H1 (cell line): ENCODE results near the gene UQCR10. TPM values are rescaled to one million over a fixed set of nuclear protein-coding genes. Genes with fewer than 3 reads are reported as not detected.

Experiments used
- CTCF ChIA-PET: fragments of 300-600 bp; sonication (Branson Sonifier 250); formaldehyde crosslinking; loops from one replicate; lab custom pipeline; 2021; ENCODE audit not compliant: partially characterized antibody; lab: Charles Lee
- POLR2A ChIA-PET: fragments of 300-600 bp; sonication (Branson Sonifier 250); formaldehyde crosslinking; loops from one replicate; lab custom pipeline; 2021; ENCODE audit warnings: inconsistent platforms; ENCODE audit not compliant: partially characterized antibody; lab: Charles Lee
- DNase-seq, 2 experiments: peaks; one replicate each; pipeline versions ENCODE4 v3.0.0 to v3.0.0-alpha.2; 2010 to 2022; ENCODE audit warnings: low spot score in 2 of 2, low read depth in 1 of 2, mixed read lengths in 1 of 2
- FAIRE-seq: peaks from 2 replicates; lab custom pipeline; 2011; peaks lifted over from hg19 to GRCh38; lab: Jason Lieb, UNC
- H2AFZ ChIP-seq: 2 replicates; pipeline ENCODE4 v1.8.1; 2012; ENCODE audit warnings: low read length, inconsistent platforms
- H2AK5ac ChIP-seq: 2 replicates; pipeline ENCODE4 v1.6.1; 2013; ENCODE audit warnings: low read depth, low read length
- H2BK120ac ChIP-seq: replicated peaks from 2 replicates; pipeline ENCODE3; 2013; ENCODE audit warnings: low read depth, low read length, inconsistent platforms
- H2BK12ac ChIP-seq: 2 replicates; pipeline ENCODE4 v1.6.1; 2013; ENCODE audit warnings: low read depth, low read length
- H2BK15ac ChIP-seq: 2 replicates; pipeline ENCODE4 v1.6.1; 2013; ENCODE audit warnings: low read length
- H2BK20ac ChIP-seq: 2 replicates; pipeline ENCODE4 v1.6.1; 2013; ENCODE audit warnings: low read length
- H2BK5ac ChIP-seq: 2 replicates; pipeline ENCODE4 v1.6.1; 2013; ENCODE audit warnings: low read depth, low read length
- H3K14ac ChIP-seq: 2 replicates; pipeline ENCODE4 v1.6.1; 2013; ENCODE audit warnings: inconsistent platforms; ENCODE audit not compliant: insufficient read length
- H3K18ac ChIP-seq: 2 replicates; pipeline ENCODE4 v1.6.1; 2013; ENCODE audit warnings: low read length; ENCODE audit errors: extremely low read depth
- H3K23ac ChIP-seq: 2 replicates; pipeline ENCODE4 v1.6.1; 2013; ENCODE audit warnings: inconsistent platforms; ENCODE audit not compliant: insufficient read length
- H3K23me2 ChIP-seq: 2 replicates; pipeline ENCODE4 v1.6.1; 2013; ENCODE audit warnings: low read depth, low read length
- H3K27ac ChIP-seq: 2 replicates; pipeline ENCODE4 v1.6.1; 2011; ENCODE audit warnings: low read depth, low read length, inconsistent platforms
- H3K27me3 ChIP-seq, 4 experiments: replicated peaks in 1 of 4; 1 replicate in 1 of 4; 2 replicates in 3 of 4; pipeline versions ENCODE4 v1.6.1 to v1.8.1; 2011 to 2013; ENCODE audit warnings: low read length in 3 of 4, mild to moderate bottlenecking in 3 of 4, inconsistent platforms in 2 of 4, mixed read lengths in 2 of 4, moderate library complexity in 1 of 4; ENCODE audit not compliant: control insufficient read depth in 3 of 4, insufficient read depth in 3 of 4; ENCODE audit errors: extremely low read depth in 1 of 4
- H3K36me3 ChIP-seq, 4 experiments: 2 replicates each; pipeline versions ENCODE4 v1.6.1 to v1.8.1; 2011 to 2013; ENCODE audit warnings: mild to moderate bottlenecking in 4 of 4, low read length in 3 of 4, moderate library complexity in 2 of 4, control low read depth in 1 of 4, inconsistent platforms in 1 of 4; ENCODE audit not compliant: insufficient read depth in 4 of 4, control insufficient read depth in 2 of 4
- H3K4ac ChIP-seq: replicated peaks from 2 replicates; pipeline ENCODE3; 2013; ENCODE audit warnings: low read length, low read depth, mixed read lengths, inconsistent platforms; ENCODE audit not compliant: insufficient read length
- H3K4me1 ChIP-seq, 4 experiments: replicated peaks in 1 of 4; 1 replicate in 1 of 4; 2 replicates in 3 of 4; pipeline versions ENCODE4 v1.6.1 to v1.8.1; 2011 to 2013; ENCODE audit warnings: low read length in 3 of 4, inconsistent platforms in 2 of 4, mixed read lengths in 1 of 4; ENCODE audit not compliant: insufficient read depth in 4 of 4, control insufficient read depth in 3 of 4
- H3K4me2 ChIP-seq, 2 experiments: 2 replicates each; pipeline versions ENCODE4 v1.6.1 to v1.8.1; 2011 to 2013; ENCODE audit warnings: low read depth in 2 of 2, low read length in 2 of 2, control low read depth in 1 of 2, inconsistent platforms in 1 of 2, mild to moderate bottlenecking in 1 of 2; ENCODE audit not compliant: insufficient read depth in 1 of 2
- H3K4me3 ChIP-seq, 4 experiments: fragments of 200-600, 300-600 bp in 1 of 4; sonication (generic), shearing (Covaris generic), sonication (Bioruptor Twin) in 1 of 4; 2 replicates each; pipeline versions ENCODE4 v1.5.1 to v1.8.1; 2011 to 2016; ENCODE audit warnings: low read length in 4 of 4, low read depth in 3 of 4, control low read depth in 2 of 4, inconsistent platforms in 2 of 4, mild to moderate bottlenecking in 2 of 4, mixed read lengths in 1 of 4, moderate library complexity in 1 of 4; ENCODE audit not compliant: insufficient read depth in 2 of 4; ENCODE audit errors: extremely low read depth in 1 of 4
- H3K56ac ChIP-seq: replicated peaks from 2 replicates; pipeline ENCODE3; 2013; ENCODE audit warnings: low read depth, mild to moderate bottlenecking, mixed read lengths, low read length, inconsistent platforms; ENCODE audit not compliant: insufficient read length
- H3K79me1 ChIP-seq: 2 replicates; pipeline ENCODE4 v1.6.1; 2013; ENCODE audit warnings: low read depth, low read length, control low read depth
- H3K79me2 ChIP-seq, 2 experiments: 2 replicates each; pipeline versions ENCODE4 v1.6.1 to v1.8.1; 2012 to 2013; ENCODE audit warnings: low read length in 2 of 2, mild to moderate bottlenecking in 2 of 2, inconsistent platforms in 1 of 2; ENCODE audit not compliant: insufficient read depth in 2 of 2, control insufficient read depth in 1 of 2
- H3K9ac ChIP-seq, 4 experiments: replicated peaks in 1 of 4; 1 replicate in 1 of 4; 2 replicates in 3 of 4; pipeline versions ENCODE4 v1.6.1 to v1.8.1; 2011 to 2013; ENCODE audit warnings: low read depth in 3 of 4, low read length in 3 of 4, control low read depth in 2 of 4, mild to moderate bottlenecking in 2 of 4, moderate library complexity in 2 of 4, inconsistent platforms in 1 of 4; ENCODE audit errors: extremely low read depth in 1 of 4
- H3K9me3 ChIP-seq, 2 experiments: 2 replicates each; pipeline versions ENCODE4 v1.6.1 to v1.8.1; 2012 to 2013; ENCODE audit warnings: mild to moderate bottlenecking in 2 of 2, moderate library complexity in 2 of 2, control low read depth in 1 of 2, inconsistent platforms in 1 of 2, low read depth in 1 of 2, low read length in 1 of 2, mixed read lengths in 1 of 2; ENCODE audit not compliant: insufficient read depth in 2 of 2
- H4K20me1 ChIP-seq, 2 experiments: replicated peaks in 1 of 2; 2 replicates each; pipeline versions ENCODE3 to v1.8.1; 2011 to 2013; ENCODE audit warnings: inconsistent platforms in 2 of 2, low read length in 2 of 2, mild to moderate bottlenecking in 1 of 2; ENCODE audit not compliant: insufficient read depth in 2 of 2, control insufficient read depth in 1 of 2
- H4K5ac ChIP-seq: 2 replicates; pipeline ENCODE4 v1.6.1; 2013; ENCODE audit warnings: low read length, low read depth, mixed read lengths, inconsistent platforms; ENCODE audit not compliant: insufficient read length
- H4K8ac ChIP-seq: 2 replicates; pipeline ENCODE4 v1.8.0; 2013; ENCODE audit warnings: mild to moderate bottlenecking, moderate library complexity, low read length, inconsistent platforms; ENCODE audit not compliant: insufficient read depth; ENCODE audit errors: extremely low read depth
- H4K91ac ChIP-seq: replicated peaks from 2 replicates; pipeline ENCODE3; 2013; ENCODE audit warnings: low read length, mixed read lengths, inconsistent platforms; ENCODE audit not compliant: insufficient read length
- POLR2AphosphoS5 ChIP-seq: IDR thresholded peaks from 2 replicates; pipeline ENCODE4 v1.6.1; 2011; ENCODE audit warnings: low read depth, low read length
- SP1 ChIP-seq: IDR thresholded peaks from 2 replicates; pipeline ENCODE4 v1.6.1; 2011; ENCODE audit warnings: low read depth, low read length
- WGBS, 2 experiments: shearing (Covaris generic) in 1 of 2; methylation state at CpG; one replicate each; pipeline versions ENCODE4 v1.1.6 to v1.1.7; 2013 to 2015; ENCODE audit warnings: low lambda C conversion rate in 2 of 2, mixed read lengths in 2 of 2, inconsistent platforms in 1 of 2, low coverage in 1 of 2, missing lambda C conversion rate in 1 of 2; ENCODE audit not compliant: insufficient replicate concordance in 2 of 2, insufficient coverage in 1 of 2, insufficient read length in 1 of 2; ENCODE audit errors: extremely low coverage in 1 of 2, missing lambda C conversion rate in 1 of 2; 5-methylcytosine and 5-hydroxymethylcytosine counted together
- polyA plus RNA-seq, 7 experiments: library from polyadenylated mRNA; depleted of rRNA in 3 of 7; stranded (reverse) in 5 of 7; unstranded in 2 of 7; fragments of >200 nt in 5 of 7; fragments of 200-250 nt in 2 of 7; gene quantifications; 1 replicate in 5 of 7; 2 replicates in 1 of 7; 4 replicates in 1 of 7; pipeline versions ENCODE4 v1.2.1 to v1.2.3, GENCODE V29; 2011 to 2013; ENCODE audit warnings: missing spikeins in 2 of 7, mixed read lengths in 2 of 7
- total RNA-seq: library from RNA; stranded (reverse); fragmentation: NEBNext Ultra II Directional; extraction: Animal tissue kit (Norgen Biotek cat#: 25700); gene quantifications from 2 replicates; pipeline ENCODE4 v1.2.1, GENCODE V29; 2021

Gene UQCR10
- total and polyA plus RNA-seq, 2 of the 8 experiments (the other 6 are each of a cell fraction or from before 2014, with no cell fraction given) = 102 to 260 TPM

DNA sequence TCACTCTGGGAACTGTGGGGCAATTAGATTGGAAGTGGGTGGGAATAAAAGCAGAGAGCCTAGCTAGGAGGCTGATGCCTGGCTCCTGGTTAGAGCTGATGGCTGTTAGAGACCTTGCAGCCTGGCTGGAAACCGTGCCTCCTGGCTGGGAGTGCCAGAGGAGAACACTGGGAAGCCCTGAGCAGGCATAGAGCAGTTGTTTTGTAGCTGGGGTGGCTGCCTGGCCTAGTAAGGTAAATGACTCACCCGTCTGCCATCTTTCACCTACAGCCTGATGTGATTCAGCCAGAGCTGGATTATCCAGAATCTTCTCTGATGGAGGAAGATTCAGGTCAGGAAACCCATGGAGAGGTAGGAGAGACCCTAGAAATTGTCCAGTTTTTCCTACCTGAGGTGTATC is 6.1 kb downstream of the UQCR10 start:
- FAIRE-seq (no peak), DNase-seq (peak in 1 of 2 experiments; percentile 23)
- Histone ChIP-seq H3K4me2 (no peak overlapping the region), H3K36me3 (peaks cover 3 to 13% (median 6%) of the 10 kb centered on the region in 4 experiments; a peak in 6 of 8 replicates), H3K9ac (no peak overlapping the region), H3K23ac (no peak overlapping the region), H2BK20ac (no peak overlapping the region), H2BK5ac (no peak overlapping the region), H3K9me3 (no peaks in the 10 kb centered on the region), H3K79me2 (peaks cover 1 to 2% of the 10 kb centered on the region in 2 experiments; a peak in 2 of 4 replicates), H3K27me3 (no peaks in the 10 kb centered on the region), H2AK5ac (no peak overlapping the region), H4K91ac (no peak overlapping the region), H3K4ac (no peak overlapping the region), H4K20me1 (peaks cover 0 to under 1% of the 10 kb centered on the region in 2 experiments), H3K27ac (no peak overlapping the region), H3K79me1 (peaks cover 2% of the 10 kb centered on the region; the same call in 1 of the 2 replicates), H3K4me3 (no peak overlapping the region), H3K4me1 (peaks cover 0 to 2% (median 1%) of the 10 kb centered on the region in 4 experiments; a peak in 4 of 7 replicates), H4K5ac (no peak overlapping the region), H3K56ac (no peak overlapping the region), H2BK15ac (no peak overlapping the region), H3K23me2 (no peaks in the 10 kb centered on the region; the same call in 1 of the 2 replicates), H2BK12ac (no peak overlapping the region), H2AFZ (no peak overlapping the region), H3K14ac (no peak overlapping the region), H2BK120ac (no peak overlapping the region), H3K18ac (no peak overlapping the region), H4K8ac (no peak overlapping the region)
- POLR2A ChIA-PET = interaction anchor here (0.7 to 1.1 kb wide), 2 partner anchors 12 to 17 kb away, joined by 3 read pairs; no protein-coding TSS in a partner anchor
- TF ChIP-seq POLR2AphosphoS5 = peak; percentile 71; the same call in 1 of the 2 replicates
- no peak for TF ChIP-seq SP1
- CTCF ChIA-PET = interaction anchor here (0.6 to 5.2 kb wide), 22 partner anchors 10 to 508 kb away, joined by 3 to 33 read pairs (median 4); no protein-coding TSS in a partner anchor
- 53% methylated on average over 2 of the region's 2 CpGs; no CpG with 5 or more reads in 1 of the 2 experiments for WGBS, 2 experiments
